Activated naive CD4-positive, alpha-beta T cell treated with anti-CD3 and anti-CD28 coated beads for 36 hours (primary cell): ENCODE results near the gene PLCB1. TPM values are rescaled to one million over a fixed set of nuclear protein-coding genes. Genes with fewer than 3 reads are reported as not detected.
A peak's percentile ranks its signal among the peaks of the same experiment; 100 is the strongest.
"Not testable (repeated sequence)": the region's sequence is repeated elsewhere in the genome, so short reads cannot be mapped to it uniquely, and the experiment has no call there.

ENCODE experiments used
- CTCF ChIA-PET: fragments of 350-600 bp; sonication (Branson Sonifier 250); formaldehyde crosslinking; loops from one replicate; lab custom pipeline; 2021; ENCODE audit warnings: antibody characterized with exemption; lab: Charles Lee
- DNase-seq: peaks from one replicate; pipeline ENCODE4 v3.0.0-alpha.2; 2020
- H3K27ac Mint-ChIP-seq: one replicate; pipeline ENCODE4 v1.8.0; 2021; ENCODE audit warnings: mild to moderate bottlenecking, mixed read lengths
- H3K27me3 Mint-ChIP-seq: one replicate; pipeline ENCODE4 v1.8.0; 2021; ENCODE audit warnings: low read depth, mixed read lengths
- H3K36me3 Mint-ChIP-seq: one replicate; pipeline ENCODE4 v1.8.0; 2021; ENCODE audit warnings: low read depth, mixed read lengths
- H3K4me1 Mint-ChIP-seq: one replicate; pipeline ENCODE4 v1.8.0; 2021; ENCODE audit warnings: low read depth, mixed read lengths
- H3K4me3 Mint-ChIP-seq: one replicate; pipeline ENCODE4 v1.8.0; 2021; ENCODE audit warnings: mild to moderate bottlenecking, moderate library complexity, mixed read lengths
- H3K9me3 Mint-ChIP-seq: one replicate; pipeline ENCODE4 v1.8.0; 2021; ENCODE audit warnings: mixed read lengths
- intact Hi-C: fragments of 100-400 bp; cut with micrococcal nuclease; formaldehyde crosslinking; loops from one replicate; pipeline ENCODE4 v1.15.1; 2023
- total RNA-seq, 2 experiments: library from RNA; stranded (reverse); gene quantifications; one replicate each; pipeline ENCODE4 v1.2.3, GENCODE V29; 2021

Gene PLCB1
- total RNA-seq, 2 experiments from 2014 or later = 1.2 TPM

DNA sequence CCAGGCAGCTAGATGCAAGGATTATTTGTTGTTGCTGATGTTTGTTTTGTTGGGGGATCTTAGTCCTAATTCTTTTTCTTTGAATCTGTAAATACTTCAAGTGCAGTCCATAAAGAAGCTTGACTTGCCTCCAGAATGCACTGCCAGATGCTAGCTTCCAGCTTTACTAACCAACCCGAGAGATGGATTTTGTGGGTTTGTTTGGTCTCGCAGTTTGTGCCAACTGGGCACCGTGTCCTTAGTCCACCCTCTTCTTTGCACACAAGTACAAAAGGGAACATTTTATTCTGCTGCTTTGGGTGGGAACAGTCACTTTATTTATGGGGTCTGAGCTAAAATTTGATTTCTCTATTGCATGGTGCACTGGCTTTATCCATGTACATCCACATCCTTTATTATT, 212.0 kb downstream of the PLCB1 start:
- Mint-ChIP-seq H3K36me3 (no peaks in the 10 kb centered on the region), H3K27me3 (no peaks in the 10 kb centered on the region), H3K9me3 (no peaks in the 10 kb centered on the region), H3K4me3 (no peak overlapping the region), H3K4me1 (no peaks in the 10 kb centered on the region), H3K27ac (no peak overlapping the region)
- no peak for DNase-seq
- intact Hi-C loops = no loop called here
- CTCF ChIA-PET = no interaction called here

- intact Hi-C loops = no loop called here
- Mint-ChIP-seq H3K4me3 (no peak overlapping the region), H3K4me1 (no peaks in the 10 kb centered on the region), H3K36me3 (no peaks in the 10 kb centered on the region), H3K9me3 (no peaks in the 10 kb centered on the region), H3K27me3 (no peaks in the 10 kb centered on the region), H3K27ac (no peak overlapping the region)
- DNase-seq = no peak
- CTCF ChIA-PET = no interaction called here
Observed at GRCh38 chr20:8344631-8345030, 212.6 kb downstream of the PLCB1 start.

DNA sequence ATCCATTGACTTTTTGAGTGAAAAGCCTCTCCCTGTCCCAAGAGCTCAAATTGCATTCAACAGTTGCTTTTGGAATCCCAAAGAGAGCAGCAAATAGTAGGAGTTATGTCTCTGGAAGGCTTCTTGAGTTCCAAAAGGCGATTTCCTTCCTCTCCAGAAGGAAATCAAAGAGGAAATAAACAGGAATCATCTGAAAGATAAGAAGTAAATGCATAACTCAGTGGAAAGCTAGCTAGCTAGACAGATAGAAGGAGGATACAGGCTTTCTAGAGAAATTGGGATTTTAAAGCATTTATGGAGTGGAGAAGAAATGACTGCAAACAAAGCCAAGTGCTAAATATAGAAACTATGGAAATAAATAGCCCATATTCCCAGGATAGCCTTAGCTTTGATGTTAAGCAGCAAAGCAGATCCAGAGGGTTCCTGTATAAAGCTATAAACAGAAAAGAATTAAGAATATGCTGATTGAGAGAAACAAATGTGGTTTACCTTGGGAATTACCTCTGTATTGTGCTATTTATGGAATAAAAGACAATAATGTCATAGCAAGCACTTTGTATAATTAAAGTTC, 214.7 kb downstream of the PLCB1 start:
- Mint-ChIP-seq H3K27ac (no peak overlapping the region), H3K36me3 (no peaks in the 10 kb centered on the region), H3K4me3 (no peak overlapping the region), H3K4me1 (no peaks in the 10 kb centered on the region), H3K27me3 (no peaks in the 10 kb centered on the region), H3K9me3 (peaks cover 4% of the 10 kb centered on the region)
- CTCF ChIA-PET = interaction anchor here (1.1 to 1.6 kb wide), 2 partner anchors 13 to 216 kb away, joined by 3 read pairs; no protein-coding TSS in a partner anchor
- DNase-seq = no peak
- intact Hi-C loops = no loop called here

DNA sequence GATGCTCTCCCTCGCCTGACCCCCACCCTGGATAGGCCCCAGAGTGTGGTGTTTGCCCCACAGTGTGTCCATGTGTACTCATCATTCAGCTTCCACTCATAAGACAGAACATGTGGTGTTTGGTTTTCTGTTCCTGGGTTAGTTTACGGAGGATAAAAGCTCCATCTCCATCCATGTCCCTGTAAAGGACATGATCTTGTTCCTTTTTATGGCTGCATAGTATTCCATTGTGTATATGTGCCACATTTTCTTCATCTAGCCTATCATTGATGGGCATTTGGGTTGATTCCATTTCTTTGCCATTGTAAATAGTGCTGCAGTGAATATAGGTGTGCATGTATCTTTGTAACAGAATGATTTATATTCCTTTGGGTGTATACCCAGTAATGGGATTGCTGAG, 218.2 kb downstream of the PLCB1 start:
- DNase-seq, CTCF ChIA-PET, H3K27ac Mint-ChIP-seq, H3K27me3 Mint-ChIP-seq, H3K4me3 Mint-ChIP-seq, intact Hi-C loops, H3K36me3 Mint-ChIP-seq, H3K9me3 Mint-ChIP-seq, H3K4me1 Mint-ChIP-seq: not testable (repeated sequence)

GRCh38 chr20:8352486-8352885, 220.4 kb downstream of the PLCB1 start:
- intact Hi-C loops = no loop called here
- Mint-ChIP-seq H3K27ac (no peak overlapping the region), H3K27me3 (no peaks in the 10 kb centered on the region), H3K36me3 (no peaks in the 10 kb centered on the region), H3K4me1 (no peaks in the 10 kb centered on the region), H3K4me3 (no peak overlapping the region), H3K9me3 (peaks cover 4% of the 10 kb centered on the region)
- CTCF ChIA-PET = no interaction called here
- no peak for DNase-seq

DNA sequence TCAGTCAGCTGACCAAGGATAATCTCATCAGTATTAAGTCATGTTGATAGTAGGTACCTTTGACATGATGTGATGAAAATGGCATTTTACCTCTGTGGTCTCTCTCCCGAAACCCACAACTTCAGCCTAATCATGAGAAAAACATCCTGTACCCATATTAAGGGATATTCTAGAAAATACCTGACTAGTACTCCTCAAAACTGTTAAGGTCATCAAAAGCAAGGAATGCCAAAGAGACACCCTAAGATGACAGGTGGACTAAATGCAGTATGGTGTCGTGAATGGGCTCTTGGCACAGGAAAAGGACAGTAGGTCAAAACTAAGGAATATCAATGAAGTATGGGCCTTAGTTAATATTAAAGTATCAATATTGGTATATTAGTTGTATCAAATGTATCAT, 221.4 kb downstream of the PLCB1 start:
- H3K36me3 Mint-ChIP-seq = no peaks in the 10 kb centered on the region
- H3K27ac Mint-ChIP-seq = no peak overlapping the region
- CTCF ChIA-PET = no interaction called here
- no peak for DNase-seq
- H3K4me1 Mint-ChIP-seq = no peaks in the 10 kb centered on the region
- no peaks in the 10 kb centered on the region for H3K27me3 Mint-ChIP-seq
- H3K4me3 Mint-ChIP-seq = no peak overlapping the region
- intact Hi-C loops = no loop called here
- H3K9me3 Mint-ChIP-seq = peaks cover 4% of the 10 kb centered on the region

DNA sequence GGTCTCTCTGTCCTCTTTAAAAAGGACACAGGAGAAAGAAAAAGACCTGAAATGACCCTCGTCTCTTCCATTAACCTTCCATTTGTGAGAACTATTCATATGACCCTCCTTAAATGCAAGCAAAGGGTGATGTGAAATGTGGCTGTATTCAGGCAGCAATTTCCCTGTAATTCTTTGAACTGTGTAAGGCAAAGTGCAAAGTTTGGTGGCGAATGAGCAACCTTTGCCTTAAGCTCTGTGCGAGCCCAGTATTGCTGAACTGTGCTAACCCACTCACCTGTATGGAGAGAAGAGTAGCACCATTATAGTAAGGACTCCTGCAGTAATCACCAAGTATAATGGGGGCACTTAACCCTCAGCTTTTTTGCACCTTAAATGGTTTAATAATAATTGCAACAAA, 223.4 kb downstream of the PLCB1 start:
- H3K4me1 Mint-ChIP-seq = no peaks in the 10 kb centered on the region
- no peak for DNase-seq
- peaks cover under 1% of the 10 kb centered on the region for H3K27me3 Mint-ChIP-seq
- H3K36me3 Mint-ChIP-seq = no peaks in the 10 kb centered on the region
- H3K9me3 Mint-ChIP-seq = no peaks in the 10 kb centered on the region
- CTCF ChIA-PET = interaction anchor here (0.8 kb wide), 1 partner anchor 26 kb away, joined by 3 read pairs; no protein-coding TSS in a partner anchor
- no peak overlapping the region for H3K27ac Mint-ChIP-seq
- intact Hi-C loops = no loop called here
- no peak overlapping the region for H3K4me3 Mint-ChIP-seq

DNA sequence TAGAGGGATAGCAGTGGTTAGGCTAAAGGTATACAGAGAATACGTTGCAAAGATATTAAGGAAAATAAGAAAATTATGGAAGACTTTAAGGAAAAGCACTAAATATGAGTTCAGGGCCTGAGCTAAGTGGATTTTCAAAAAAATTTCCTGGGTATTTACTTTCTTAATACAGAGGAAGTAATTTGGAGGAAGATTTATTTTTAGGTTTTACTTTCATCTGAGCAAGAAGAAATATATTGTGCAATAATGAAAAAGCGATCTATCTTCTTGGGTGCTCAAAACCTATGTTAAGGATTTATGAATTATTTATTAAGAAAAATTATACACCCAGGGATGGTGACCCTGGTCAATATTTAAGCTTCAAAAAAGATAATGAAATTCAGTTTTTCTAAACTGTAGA, 224.7 kb downstream of the PLCB1 start:
- CTCF ChIA-PET = no interaction called here
- intact Hi-C loops = no loop called here

GRCh38 chr20:8357703-8358102, 225.6 kb downstream of the PLCB1 start:
- CTCF ChIA-PET = interaction anchor here (0.7 kb wide), 1 partner anchor 422 kb away, joined by 4 read pairs; no protein-coding TSS in a partner anchor
- Mint-ChIP-seq H3K4me1 (peaks cover 6% of the 10 kb centered on the region), H3K27ac (no peak overlapping the region)

More for the DNA sequence above, 224.7 kb downstream of the PLCB1 start:
- Mint-ChIP-seq H3K36me3 (no peaks in the 10 kb centered on the region), H3K27ac (no peak overlapping the region), H3K4me1 (peaks cover 6% of the 10 kb centered on the region), H3K9me3 (no peaks in the 10 kb centered on the region), H3K27me3 (peaks cover 3% of the 10 kb centered on the region), H3K4me3 (no peak overlapping the region)
- DNase-seq = no peak

GRCh38 chr20:8360035-8360434, 228.0 kb downstream of the PLCB1 start:
- H3K4me3 Mint-ChIP-seq = no peak overlapping the region
- CTCF ChIA-PET = interaction anchor here (0.7 to 0.8 kb wide), 2 partner anchors 13 to 54 kb away, joined by 3 read pairs; no protein-coding TSS in a partner anchor
- H3K27me3 Mint-ChIP-seq = peaks cover 3% of the 10 kb centered on the region
- H3K36me3 Mint-ChIP-seq = no peaks in the 10 kb centered on the region
- intact Hi-C loops = no loop called here
- peaks cover 6% of the 10 kb centered on the region for H3K4me1 Mint-ChIP-seq
- no peak for DNase-seq
- H3K27ac Mint-ChIP-seq = no peak overlapping the region
- no peaks in the 10 kb centered on the region for H3K9me3 Mint-ChIP-seq

More at GRCh38 chr20:8357703-8358102, 225.6 kb downstream of the PLCB1 start:
- Mint-ChIP-seq H3K36me3 (no peaks in the 10 kb centered on the region), H3K4me3 (no peak overlapping the region), H3K9me3 (no peaks in the 10 kb centered on the region), H3K27me3 (peaks cover 3% of the 10 kb centered on the region)
- DNase-seq = no peak
- intact Hi-C loops = no loop called here

DNA sequence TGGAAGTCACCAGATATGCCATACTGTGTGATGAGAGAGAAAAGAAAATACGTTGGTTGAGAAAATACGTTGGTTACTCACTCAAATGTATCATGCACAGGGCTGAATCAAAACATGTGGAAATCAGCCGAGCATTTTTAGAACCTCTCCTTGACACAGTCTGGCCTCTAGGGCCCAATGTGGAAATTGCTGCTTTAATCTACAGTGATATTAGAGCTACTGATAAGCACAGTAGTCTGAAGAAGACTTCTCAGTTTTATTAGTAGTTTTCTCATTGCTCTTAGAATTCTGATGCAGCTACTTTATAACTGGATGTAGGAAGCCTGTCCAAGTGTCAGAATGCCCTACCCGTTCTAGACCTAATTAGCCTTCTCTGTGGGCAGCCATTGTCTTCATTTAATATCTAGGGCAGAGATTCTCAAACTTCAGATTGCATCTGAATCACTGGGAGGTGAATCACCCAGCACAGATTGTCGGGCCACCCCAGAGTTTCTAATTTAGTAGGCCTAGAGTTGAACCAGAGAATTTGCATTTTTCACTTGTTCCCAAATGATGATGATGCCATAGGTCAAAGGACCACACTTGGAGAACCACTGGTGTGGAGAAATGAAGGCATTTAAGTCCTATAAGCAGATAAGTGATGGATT, 229.1 kb downstream of the PLCB1 start:
- intact Hi-C loops = no loop called here

DNA sequence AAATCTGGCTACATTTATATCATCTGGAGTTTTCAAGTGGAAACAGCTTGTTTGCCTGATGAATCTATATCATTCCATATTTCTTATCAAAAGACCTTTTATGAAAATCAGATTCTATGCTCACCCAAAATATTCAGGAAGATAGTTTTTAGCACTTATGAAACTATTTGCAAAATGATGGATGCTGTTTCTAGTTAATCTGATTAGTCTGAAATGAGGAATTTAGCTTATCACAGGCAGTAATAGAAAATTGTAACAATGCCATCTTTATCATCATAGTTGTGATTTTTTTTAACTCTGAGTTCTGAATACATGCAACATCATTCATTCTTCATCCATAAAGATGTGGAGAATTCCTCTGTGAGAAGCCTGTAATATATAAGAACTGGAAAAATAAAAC, 229.7 kb downstream of the PLCB1 start:
- H3K4me1 Mint-ChIP-seq = peaks cover 6% of the 10 kb centered on the region
- no peaks in the 10 kb centered on the region for H3K9me3 Mint-ChIP-seq
- CTCF ChIA-PET = no interaction called here
- no peaks in the 10 kb centered on the region for H3K36me3 Mint-ChIP-seq
- no peak overlapping the region for H3K27ac Mint-ChIP-seq
- no peak overlapping the region for H3K4me3 Mint-ChIP-seq
- no peak for DNase-seq
- intact Hi-C loops = no loop called here
- H3K27me3 Mint-ChIP-seq = peaks cover 3% of the 10 kb centered on the region

More for the DNA sequence above, 229.1 kb downstream of the PLCB1 start:
- Mint-ChIP-seq H3K9me3 (no peaks in the 10 kb centered on the region), H3K27ac (no peak overlapping the region), H3K36me3 (no peaks in the 10 kb centered on the region), H3K4me3 (no peak overlapping the region), H3K27me3 (peaks cover 3% of the 10 kb centered on the region), H3K4me1 (peaks cover 6% of the 10 kb centered on the region)
- CTCF ChIA-PET = no interaction called here
- DNase-seq = peak; percentile 38

- peaks cover 3% of the 10 kb centered on the region for H3K27me3 Mint-ChIP-seq
- intact Hi-C loops = no loop called here
- no peak for DNase-seq
- H3K4me1 Mint-ChIP-seq = peaks cover 6% of the 10 kb centered on the region
- CTCF ChIA-PET = no interaction called here
- no peak overlapping the region for H3K27ac Mint-ChIP-seq
- H3K4me3 Mint-ChIP-seq = no peak overlapping the region
- no peaks in the 10 kb centered on the region for H3K9me3 Mint-ChIP-seq
- no peaks in the 10 kb centered on the region for H3K36me3 Mint-ChIP-seq
Observed at GRCh38 chr20:8362457-8362856, 230.4 kb downstream of the PLCB1 start.
